ENCODE data around the gene NSG1.

DNA sequence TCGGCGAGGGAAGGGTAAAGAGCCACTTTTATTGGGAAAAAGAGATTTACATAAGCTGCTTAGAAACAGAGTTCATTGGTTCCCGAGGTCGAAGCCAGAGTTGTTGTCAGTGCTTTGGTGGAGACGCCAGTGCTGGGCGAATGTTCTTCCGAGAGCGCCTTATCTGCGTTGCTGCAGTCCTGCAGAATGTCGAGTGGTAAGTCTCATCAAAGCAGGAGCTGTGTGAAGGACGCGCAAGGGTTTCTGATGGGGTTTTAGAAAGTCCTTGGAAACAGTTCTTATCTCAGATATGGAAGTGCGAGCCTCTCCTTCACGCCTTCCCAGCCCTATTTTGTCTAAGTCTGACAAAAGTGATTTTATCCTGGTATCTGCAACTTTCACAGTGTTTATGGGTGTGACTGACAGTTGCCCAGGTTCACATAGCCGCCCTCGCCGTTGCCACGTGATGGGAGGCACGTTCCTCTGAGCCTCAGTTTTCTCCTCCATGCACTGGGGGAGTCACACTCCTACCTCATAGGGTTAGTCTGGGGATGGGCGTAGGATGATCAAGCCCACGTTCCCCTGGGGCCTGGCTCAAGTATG lies 47.3 kb upstream of the NSG1 start:
- no peak for TF ChIP-seq JUN (CRISPR knock-in tag; IDR thresholded peaks at IDR 0.05)
- no peak for TF ChIP-seq ZFX (CRISPR knock-in tag; IDR thresholded peaks at IDR 0.05; ENCODE audit: low read depth)
- no peak for TF ChIP-seq ZNF329 (CRISPR knock-in tag; IDR thresholded peaks at IDR 0.05; ENCODE audit: low read depth)
- no peak for TF ChIP-seq REST (IDR thresholded peaks at IDR 0.05; ENCODE audit: borderline replicate concordance in 1 of 2, low read depth in 1 of 2, low read length in 2 of 2)
- no peak for TF ChIP-seq ZMYM4 (CRISPR knock-in tag; IDR thresholded peaks at IDR 0.05)
- no peak for TF ChIP-seq ZNF281 (CRISPR knock-in tag; IDR thresholded peaks at IDR 0.05; ENCODE audit: borderline replicate concordance)
- no peak for TF ChIP-seq ZNF605 (CRISPR knock-in tag; IDR thresholded peaks at IDR 0.05)
- TF ChIP-seq, protein P1, sequence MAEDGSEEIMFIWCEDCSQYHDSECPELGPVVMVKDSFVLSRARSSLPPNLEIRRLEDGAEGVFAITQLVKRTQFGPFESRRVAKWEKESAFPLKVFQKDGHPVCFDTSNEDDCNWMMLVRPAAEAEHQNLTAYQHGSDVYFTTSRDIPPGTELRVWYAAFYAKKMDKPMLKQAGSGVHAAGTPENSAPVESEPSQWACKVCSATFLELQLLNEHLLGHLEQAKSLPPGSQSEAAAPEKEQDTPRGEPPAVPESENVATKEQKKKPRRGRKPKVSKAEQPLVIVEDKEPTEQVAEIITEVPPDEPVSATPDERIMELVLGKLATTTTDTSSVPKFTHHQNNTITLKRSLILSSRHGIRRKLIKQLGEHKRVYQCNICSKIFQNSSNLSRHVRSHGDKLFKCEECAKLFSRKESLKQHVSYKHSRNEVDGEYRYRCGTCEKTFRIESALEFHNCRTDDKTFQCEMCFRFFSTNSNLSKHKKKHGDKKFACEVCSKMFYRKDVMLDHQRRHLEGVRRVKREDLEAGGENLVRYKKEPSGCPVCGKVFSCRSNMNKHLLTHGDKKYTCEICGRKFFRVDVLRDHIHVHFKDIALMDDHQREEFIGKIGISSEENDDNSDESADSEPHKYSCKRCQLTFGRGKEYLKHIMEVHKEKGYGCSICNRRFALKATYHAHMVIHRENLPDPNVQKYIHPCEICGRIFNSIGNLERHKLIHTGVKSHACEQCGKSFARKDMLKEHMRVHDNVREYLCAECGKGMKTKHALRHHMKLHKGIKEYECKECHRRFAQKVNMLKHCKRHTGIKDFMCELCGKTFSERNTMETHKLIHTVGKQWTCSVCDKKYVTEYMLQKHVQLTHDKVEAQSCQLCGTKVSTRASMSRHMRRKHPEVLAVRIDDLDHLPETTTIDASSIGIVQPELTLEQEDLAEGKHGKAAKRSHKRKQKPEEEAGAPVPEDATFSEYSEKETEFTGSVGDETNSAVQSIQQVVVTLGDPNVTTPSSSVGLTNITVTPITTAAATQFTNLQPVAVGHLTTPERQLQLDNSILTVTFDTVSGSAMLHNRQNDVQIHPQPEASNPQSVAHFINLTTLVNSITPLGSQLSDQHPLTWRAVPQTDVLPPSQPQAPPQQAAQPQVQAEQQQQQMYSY (CRISPR knock-in tag; IDR thresholded peaks at IDR 0.05), result no peak
- no peak for TF ChIP-seq ZNF747 (CRISPR knock-in tag; IDR thresholded peaks at IDR 0.05; ENCODE audit: borderline replicate concordance)
- TF ChIP-seq ZNF772 (CRISPR knock-in tag; IDR thresholded peaks at IDR 0.05), result no peak
- TF ChIP-seq NONO (IDR thresholded peaks at IDR 0.05), result no peak
- TF ChIP-seq NONO (CRISPR knock-in tag; conservative IDR thresholded peaks at IDR 0.05), result no peak
- TF ChIP-seq POLR2A (IDR thresholded peaks at IDR 0.05; ENCODE audit: insufficient read depth in 1 of 2, low read depth in 2 of 2, low read length in 2 of 2), result no peak

Measured in HepG2 (cell line).